ENCODE measurements around the gene TNFRSF17. TPM values are rescaled to one million over a fixed set of nuclear protein-coding genes. Genes with fewer than 3 reads are reported as not detected.

Gene TNFRSF17
- total and polyA plus RNA-seq, 2 donors (not counting 1 experiment from before 2014, with no cell fraction given): not detected

DNA sequence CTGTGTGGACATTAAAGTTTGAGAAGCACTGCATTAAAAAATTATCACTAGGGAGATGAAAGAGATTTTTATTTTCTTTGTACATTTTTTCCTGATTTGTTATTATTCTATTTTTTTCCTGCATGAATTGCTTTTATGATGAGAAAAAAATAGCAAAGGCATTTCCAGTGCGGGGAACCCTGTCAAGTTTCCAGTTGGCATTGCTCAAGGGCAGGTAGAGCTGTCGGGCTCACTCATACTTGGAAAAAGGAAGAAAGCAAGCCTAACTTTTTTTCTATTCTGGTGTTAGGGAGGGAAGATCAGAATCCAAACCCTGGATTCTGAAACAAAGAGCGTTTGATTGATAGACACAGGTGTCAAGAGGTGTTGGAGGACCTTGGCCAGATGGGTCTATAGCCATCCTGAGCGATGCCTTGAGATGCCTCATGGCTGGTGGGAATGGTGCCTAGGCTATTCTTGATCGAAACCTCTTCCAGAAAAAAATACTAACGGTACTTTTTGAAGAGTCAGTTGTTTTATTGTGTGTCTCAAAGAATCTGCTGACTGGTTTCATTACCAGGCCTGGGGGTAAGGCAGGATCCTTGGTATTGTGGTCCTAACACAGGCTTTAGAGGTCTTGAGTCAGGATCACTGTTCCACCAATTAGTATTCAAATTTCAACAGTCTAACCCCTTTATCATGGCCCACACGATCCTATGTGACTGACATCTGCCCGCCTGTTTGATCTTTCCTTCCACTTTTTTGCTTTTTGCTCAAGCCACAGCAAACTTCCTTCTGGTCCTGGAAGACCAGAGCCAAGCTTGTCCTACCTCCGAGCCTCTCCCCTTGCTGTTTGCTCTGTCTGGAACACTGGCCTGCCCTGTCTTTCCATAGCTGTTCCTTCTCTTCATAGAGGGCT is 31.7 kb downstream of the TNFRSF17 start:
- H4K20me1 ChIP-seq (ENCODE audit: control insufficient read depth, extremely low read depth, insufficient read depth, low read length): no peaks in the 10 kb centered on the region
- H3K9me3 ChIP-seq (ENCODE audit: control insufficient read depth, insufficient read depth, low read depth, low read length): no peaks in the 10 kb centered on the region
- H3K79me2 ChIP-seq (ENCODE audit: control insufficient read depth, insufficient read depth, low read length): no peaks in the 10 kb centered on the region
- H3K36me3 ChIP-seq (ENCODE audit: control insufficient read depth, insufficient read depth, low read length): no peaks in the 10 kb centered on the region
- no peak overlapping the region for H2AFZ ChIP-seq (ENCODE audit: low read length)
- TF ChIP-seq CTCF (conservative IDR thresholded peaks at IDR 0.05 in 1 of 2, IDR thresholded peaks at IDR 0.05 in 1 of 2; ENCODE audit: low read depth in 1 of 2, low read length in 2 of 2): no peak
- TF ChIP-seq EZH2 (IDR thresholded peaks at IDR 0.05; ENCODE audit: low read length, missing control alignments): no peak
- H3K4me2 ChIP-seq (ENCODE audit: extremely low read depth, insufficient read depth, low read length): no peak overlapping the region
- no peak overlapping the region for H3K27ac ChIP-seq (ENCODE audit: insufficient read depth, low read length)
- H3K4me1 ChIP-seq (ENCODE audit: control insufficient read depth, extremely low read depth, insufficient read depth, low read length): no peaks in the 10 kb centered on the region
- H3K27me3 ChIP-seq (ENCODE audit: control insufficient read depth, insufficient read depth, low read length): no peaks in the 10 kb centered on the region
- H3K4me3 ChIP-seq (replicated peaks in 1 of 4; ENCODE audit: control extremely low read depth in 1 of 4, insufficient read depth in 1 of 4, low read depth in 3 of 4, low read length in 4 of 4): no peak overlapping the region
- H3K9ac ChIP-seq (ENCODE audit: insufficient read depth, low read length): no peak overlapping the region
- DNase-seq (ENCODE audit: low read depth in 2 of 2): no peak

- H3K27ac ChIP-seq (ENCODE audit: insufficient read depth, low read length): no peak overlapping the region
- H3K36me3 ChIP-seq (ENCODE audit: control insufficient read depth, insufficient read depth, low read length): no peaks in the 10 kb centered on the region
- no peak overlapping the region for H3K4me2 ChIP-seq (ENCODE audit: extremely low read depth, insufficient read depth, low read length)
- no peaks in the 10 kb centered on the region for H3K9me3 ChIP-seq (ENCODE audit: control insufficient read depth, insufficient read depth, low read depth, low read length)
- no peak for TF ChIP-seq EZH2 (IDR thresholded peaks at IDR 0.05; ENCODE audit: low read length, missing control alignments)
- no peak for TF ChIP-seq CTCF (conservative IDR thresholded peaks at IDR 0.05 in 1 of 2, IDR thresholded peaks at IDR 0.05 in 1 of 2; ENCODE audit: low read depth in 1 of 2, low read length in 2 of 2)
- no peak overlapping the region for H3K9ac ChIP-seq (ENCODE audit: insufficient read depth, low read length)
- DNase-seq (ENCODE audit: low read depth in 2 of 2): no peak
- H3K4me1 ChIP-seq (ENCODE audit: control insufficient read depth, extremely low read depth, insufficient read depth, low read length): no peaks in the 10 kb centered on the region
- H4K20me1 ChIP-seq (ENCODE audit: control insufficient read depth, extremely low read depth, insufficient read depth, low read length): no peaks in the 10 kb centered on the region
- H2AFZ ChIP-seq (ENCODE audit: low read length): no peak overlapping the region
- no peaks in the 10 kb centered on the region for H3K79me2 ChIP-seq (ENCODE audit: control insufficient read depth, insufficient read depth, low read length)
- H3K4me3 ChIP-seq (replicated peaks in 1 of 4; ENCODE audit: control extremely low read depth in 1 of 4, insufficient read depth in 1 of 4, low read depth in 3 of 4, low read length in 4 of 4): no peak overlapping the region
- no peaks in the 10 kb centered on the region for H3K27me3 ChIP-seq (ENCODE audit: control insufficient read depth, insufficient read depth, low read length)
Measured at GRCh38 chr16:12000032-12000431, 35.0 kb downstream of the TNFRSF17 start.

GRCh38 chr16:12002447-12003006 is 37.5 kb downstream of the TNFRSF17 start:
- H3K4me2 ChIP-seq (ENCODE audit: extremely low read depth, insufficient read depth, low read length): no peak overlapping the region
- DNase-seq (ENCODE audit: low read depth in 2 of 2): peak; percentile 77 to 80
- no peak overlapping the region for H2AFZ ChIP-seq (ENCODE audit: low read length)
- H3K9ac ChIP-seq (ENCODE audit: insufficient read depth, low read length): no peak overlapping the region
- no peak overlapping the region for H3K27ac ChIP-seq (ENCODE audit: insufficient read depth, low read length)
- H3K27me3 ChIP-seq (ENCODE audit: control insufficient read depth, insufficient read depth, low read length): no peaks in the 10 kb centered on the region
- H3K36me3 ChIP-seq (ENCODE audit: control insufficient read depth, insufficient read depth, low read length): no peaks in the 10 kb centered on the region
- H3K9me3 ChIP-seq (ENCODE audit: control insufficient read depth, insufficient read depth, low read depth, low read length): no peaks in the 10 kb centered on the region
- no peak overlapping the region for H3K4me3 ChIP-seq (replicated peaks in 1 of 4; ENCODE audit: control extremely low read depth in 1 of 4, insufficient read depth in 1 of 4, low read depth in 3 of 4, low read length in 4 of 4)
- TF ChIP-seq CTCF (conservative IDR thresholded peaks at IDR 0.05 in 1 of 2, IDR thresholded peaks at IDR 0.05 in 1 of 2; ENCODE audit: low read depth in 1 of 2, low read length in 2 of 2) (no peak), EZH2 (IDR thresholded peaks at IDR 0.05; ENCODE audit: low read length, missing control alignments) (no peak)
- no peaks in the 10 kb centered on the region for H3K4me1 ChIP-seq (ENCODE audit: control insufficient read depth, extremely low read depth, insufficient read depth, low read length)
- H3K79me2 ChIP-seq (ENCODE audit: control insufficient read depth, insufficient read depth, low read length): no peaks in the 10 kb centered on the region
- no peaks in the 10 kb centered on the region for H4K20me1 ChIP-seq (ENCODE audit: control insufficient read depth, extremely low read depth, insufficient read depth, low read length)

Measured in fibroblast of lung (primary cell).